Loucy (cell line): ENCODE measurements around the gene GGT5.

ENCODE experiments used
- EZH2phosphoT487 ChIP-seq: fragments of 200-600 bp; IDR thresholded peaks from 2 replicates; pipeline ENCODE4 v1.6.1; 2018; ENCODE audit warnings: antibody characterized with exemption, mild to moderate bottlenecking, moderate library complexity, borderline replicate concordance
- TF ChIP-seq, protein P1 (sequence below): fragments of 200-600 bp; sonication (generic); conservative IDR thresholded peaks from 2 replicates; pipeline ENCODE4 v1.5.1; 2014; ENCODE audit warnings: mild to moderate bottlenecking, antibody characterized with exemption, low read length

DNA sequence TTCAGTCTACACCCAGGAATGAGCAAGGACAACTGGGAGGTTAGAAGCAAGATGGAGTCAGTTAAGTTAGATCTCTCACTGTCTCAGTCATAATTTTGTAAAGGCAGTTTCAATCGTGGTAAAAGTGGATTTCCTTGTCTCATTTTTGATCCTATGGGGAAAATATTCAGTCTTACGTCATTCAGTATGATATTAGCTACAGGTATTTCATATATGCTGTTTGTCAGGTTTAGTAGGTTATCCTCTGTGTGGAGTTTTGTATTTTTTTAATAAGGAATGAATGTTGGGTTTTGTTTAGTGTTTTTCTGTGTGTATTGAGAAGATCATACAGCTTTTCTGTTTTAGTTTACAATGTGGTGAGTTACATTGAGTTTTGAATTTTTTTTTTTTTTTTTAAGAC is 37.5 kb upstream of the GGT5 start:
- TF ChIP-seq, protein P1, sequence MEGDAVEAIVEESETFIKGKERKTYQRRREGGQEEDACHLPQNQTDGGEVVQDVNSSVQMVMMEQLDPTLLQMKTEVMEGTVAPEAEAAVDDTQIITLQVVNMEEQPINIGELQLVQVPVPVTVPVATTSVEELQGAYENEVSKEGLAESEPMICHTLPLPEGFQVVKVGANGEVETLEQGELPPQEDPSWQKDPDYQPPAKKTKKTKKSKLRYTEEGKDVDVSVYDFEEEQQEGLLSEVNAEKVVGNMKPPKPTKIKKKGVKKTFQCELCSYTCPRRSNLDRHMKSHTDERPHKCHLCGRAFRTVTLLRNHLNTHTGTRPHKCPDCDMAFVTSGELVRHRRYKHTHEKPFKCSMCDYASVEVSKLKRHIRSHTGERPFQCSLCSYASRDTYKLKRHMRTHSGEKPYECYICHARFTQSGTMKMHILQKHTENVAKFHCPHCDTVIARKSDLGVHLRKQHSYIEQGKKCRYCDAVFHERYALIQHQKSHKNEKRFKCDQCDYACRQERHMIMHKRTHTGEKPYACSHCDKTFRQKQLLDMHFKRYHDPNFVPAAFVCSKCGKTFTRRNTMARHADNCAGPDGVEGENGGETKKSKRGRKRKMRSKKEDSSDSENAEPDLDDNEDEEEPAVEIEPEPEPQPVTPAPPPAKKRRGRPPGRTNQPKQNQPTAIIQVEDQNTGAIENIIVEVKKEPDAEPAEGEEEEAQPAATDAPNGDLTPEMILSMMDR: no peak
- no peak for TF ChIP-seq EZH2phosphoT487
